Fibroblast of lung (primary cell): Measurements from ENCODE around the gene GNAT3. TPM values are rescaled to one million over a fixed set of nuclear protein-coding genes. Genes with fewer than 3 reads are reported as not detected.

Experiments
- DNase-seq, 2 donors: peaks; one replicate each; pipeline versions ENCODE4 v3.0.0 to v3.0.0-alpha.2; 2010; ENCODE audit warnings: low read depth in 2 of 2
- H2AFZ ChIP-seq: 2 replicates; pipeline ENCODE4 v1.5.1; 2012; ENCODE audit warnings: low read length, control low read depth, inconsistent platforms
- H3K27ac ChIP-seq: 2 replicates; pipeline ENCODE4 v1.5.1; 2011; ENCODE audit warnings: low read length, control low read depth; ENCODE audit not compliant: insufficient read depth
- H3K27me3 ChIP-seq: 2 replicates; pipeline ENCODE4 v1.5.1; 2011; ENCODE audit warnings: mild to moderate bottlenecking, low read length; ENCODE audit not compliant: control insufficient read depth, insufficient read depth
- H3K36me3 ChIP-seq: 2 replicates; pipeline ENCODE4 v1.5.1; 2011; ENCODE audit warnings: low read length; ENCODE audit not compliant: control insufficient read depth, insufficient read depth
- H3K4me1 ChIP-seq: 2 replicates; pipeline ENCODE4 v1.5.1; 2011; ENCODE audit warnings: low read length; ENCODE audit not compliant: control insufficient read depth, insufficient read depth; ENCODE audit errors: extremely low read depth
- H3K4me2 ChIP-seq: 2 replicates; pipeline ENCODE4 v1.5.1; 2011; ENCODE audit warnings: low read length, control low read depth; ENCODE audit not compliant: insufficient read depth; ENCODE audit errors: extremely low read depth
- H3K4me3 ChIP-seq, 4 experiments: fragments of 200-600 bp in 1 of 4; sonication (generic) in 1 of 4; replicated peaks in 1 of 4; 2 replicates each; pipeline ENCODE4 v1.5.1; 2011 to 2016; ENCODE audit warnings: low read length in 4 of 4, low read depth in 3 of 4, mild to moderate bottlenecking in 3 of 4, control low read depth in 2 of 4, inconsistent platforms in 1 of 4, mixed read lengths in 1 of 4; ENCODE audit not compliant: insufficient read depth in 1 of 4; ENCODE audit errors: control extremely low read depth in 1 of 4
- H3K79me2 ChIP-seq: 2 replicates; pipeline ENCODE4 v1.5.1; 2012; ENCODE audit warnings: mild to moderate bottlenecking, low read length, inconsistent platforms; ENCODE audit not compliant: control insufficient read depth, insufficient read depth
- H3K9ac ChIP-seq: 2 replicates; pipeline ENCODE4 v1.5.1; 2011; ENCODE audit warnings: mild to moderate bottlenecking, low read length, control low read depth; ENCODE audit not compliant: insufficient read depth
- H3K9me3 ChIP-seq: 2 replicates; pipeline ENCODE4 v1.5.1; 2012; ENCODE audit warnings: low read depth, low read length; ENCODE audit not compliant: control insufficient read depth, insufficient read depth
- H4K20me1 ChIP-seq: 2 replicates; pipeline ENCODE4 v1.5.1; 2011; ENCODE audit warnings: low read length; ENCODE audit not compliant: control insufficient read depth, insufficient read depth; ENCODE audit errors: extremely low read depth
- CTCF ChIP-seq, 2 donors: IDR thresholded peaks in 1 of 2; conservative IDR thresholded peaks in 1 of 2; 1 replicate in 1 of 2; 2 replicates in 1 of 2; pipeline ENCODE4 v1.5.1; 2011 to 2012; ENCODE audit warnings: low read length in 2 of 2, control low read depth in 1 of 2, inconsistent platforms in 1 of 2, low read depth in 1 of 2, mild to moderate bottlenecking in 1 of 2
- EZH2 ChIP-seq: IDR thresholded peaks from 2 replicates; pipeline ENCODE4 v1.5.1; 2012; ENCODE audit warnings: low read length, control low read depth, mild to moderate bottlenecking; ENCODE audit errors: missing control alignments
- polyA plus RNA-seq, 2 donors: library from polyadenylated mRNA; depleted of rRNA in 1 of 2; stranded (reverse) in 1 of 2; unstranded in 1 of 2; fragments of >200 nt; gene quantifications; 2 replicates each; pipeline ENCODE4 v1.2.1, GENCODE V29; 2011 to 2012; ENCODE audit warnings: missing spikeins in 1 of 2
- total RNA-seq: library from RNA; depleted of rRNA; stranded (reverse); fragments of >200 nt; gene quantifications from 2 replicates; pipeline ENCODE4 v1.2.1, GENCODE V29; 2014

The GNAT3 gene
- total and polyA plus RNA-seq, 2 donors (not counting 1 experiment from before 2014, with no cell fraction given) = not detected

GRCh38 chr7:80466636-80467035 lies 45.2 kb downstream of the GNAT3 start:
- H3K27ac ChIP-seq = no peak overlapping the region
- peak overlapping the region in 1 of 4 experiments; percentile 6 for H3K4me3 ChIP-seq
- no peaks in the 10 kb centered on the region for H3K79me2 ChIP-seq
- H2AFZ ChIP-seq = no peak overlapping the region
- H3K4me1 ChIP-seq = peaks cover 2% of the 10 kb centered on the region
- DNase-seq = no peak
- H3K9me3 ChIP-seq = no peaks in the 10 kb centered on the region
- H3K36me3 ChIP-seq = no peaks in the 10 kb centered on the region
- no peaks in the 10 kb centered on the region for H4K20me1 ChIP-seq
- no peaks in the 10 kb centered on the region for H3K27me3 ChIP-seq
- H3K9ac ChIP-seq = no peak overlapping the region
- no peak overlapping the region for H3K4me2 ChIP-seq
- TF ChIP-seq EZH2 (no peak), CTCF (conservative IDR thresholded peaks at IDR 0.05 in 1 of 2, IDR thresholded peaks at IDR 0.05 in 1 of 2; ENCODE audit: low read depth in 1 of 2, low read length in 2 of 2) (no peak)

- DNase-seq = no peak
- no peak for TF ChIP-seq EZH2
- no peak for TF ChIP-seq CTCF (conservative IDR thresholded peaks at IDR 0.05 in 1 of 2, IDR thresholded peaks at IDR 0.05 in 1 of 2; ENCODE audit: low read depth in 1 of 2, low read length in 2 of 2)
- Histone ChIP-seq H3K4me1 (peaks cover 2% of the 10 kb centered on the region), H3K36me3 (no peaks in the 10 kb centered on the region), H3K9ac (no peak overlapping the region), H3K4me3 (no peak overlapping the region), H2AFZ (no peak overlapping the region), H3K27me3 (no peaks in the 10 kb centered on the region), H3K79me2 (no peaks in the 10 kb centered on the region), H3K4me2 (no peak overlapping the region), H3K27ac (no peak overlapping the region), H3K9me3 (no peaks in the 10 kb centered on the region), H4K20me1 (no peaks in the 10 kb centered on the region)
These were observed 47.7 kb downstream of the GNAT3 start for GRCh38 chr7:80464211-80464610.

GRCh38 chr7:80463272-80463920 lies 48.5 kb downstream of the GNAT3 start:
- no peaks in the 10 kb centered on the region for H3K36me3 ChIP-seq
- no peak overlapping the region for H3K4me2 ChIP-seq
- H4K20me1 ChIP-seq = no peaks in the 10 kb centered on the region
- no peaks in the 10 kb centered on the region for H3K9me3 ChIP-seq
- no peak overlapping the region for H3K4me3 ChIP-seq
- DNase-seq = peak; percentile 25 to 30
- no peak overlapping the region for H3K9ac ChIP-seq
- no peak for TF ChIP-seq CTCF (conservative IDR thresholded peaks at IDR 0.05 in 1 of 2, IDR thresholded peaks at IDR 0.05 in 1 of 2; ENCODE audit: low read depth in 1 of 2, low read length in 2 of 2)
- no peak for TF ChIP-seq EZH2
- H3K27me3 ChIP-seq = no peaks in the 10 kb centered on the region
- H3K4me1 ChIP-seq = peaks cover 2% of the 10 kb centered on the region
- no peak overlapping the region for H3K27ac ChIP-seq
- H3K79me2 ChIP-seq = no peaks in the 10 kb centered on the region
- H2AFZ ChIP-seq = no peak overlapping the region
